Motor neuron (in vitro differentiated cells): ENCODE results near the gene MAPK11. TPM values are rescaled to one million over a fixed set of nuclear protein-coding genes. Genes with fewer than 3 reads are reported as not detected.

Source experiments
- ATAC-seq, 8 experiments: fragments of 200-7000 bp; cut with Tn5 transposase; replicated peaks in 6 of 8; 2 replicates each; pipeline ENCODE4 v1.8.0; 2021; ENCODE audit warnings: mild to moderate bottlenecking in 8 of 8, moderate library complexity in 8 of 8
- H3K27ac ChIP-seq, 2 donors: fragments of 250-450 bp; sonication (Bioruptor Pico); 2 replicates each; pipeline ENCODE4 v1.9.0; 2021; ENCODE audit warnings: antibody characterized with exemption in 2 of 2, mild to moderate bottlenecking in 2 of 2, moderate library complexity in 1 of 2
- H3K4me1 ChIP-seq, 2 donors: fragments of 250-450 bp; sonication (Bioruptor Pico); replicated peaks in 1 of 2; 2 replicates each; pipeline ENCODE4 v1.6.1; 2021; ENCODE audit warnings: antibody characterized with exemption in 2 of 2, mild to moderate bottlenecking in 2 of 2, moderate library complexity in 1 of 2
- H3K4me3 ChIP-seq, 5 donors: fragments of 250-450 bp; sonication (Bioruptor Pico); 2 replicates each; pipeline ENCODE4 v1.9.0; 2021; ENCODE audit warnings: antibody characterized with exemption in 5 of 5, mild to moderate bottlenecking in 5 of 5, moderate library complexity in 4 of 5
- WGBS, 10 experiments: fragments of 450-650 bp; shearing (Covaris generic); methylation state at CpG; one replicate each; pipeline ENCODE4 v1.0.0; 2022; 5-methylcytosine and 5-hydroxymethylcytosine counted together
- in situ Hi-C, 9 experiments: fragments of 400-800 bp; cut with MboI; loops; one replicate each; pipeline ENCODE4 v1.15.0; 2021; ENCODE audit warnings: low sequenced_read_pairs in 9 of 9, low pct_unique_long_range_greater_than_20kb in 2 of 9; ENCODE audit not compliant: unreplicated experiment in 9 of 9
- total RNA-seq, 8 experiments: library from RNA; unstranded; fragments of 300-600 nt; gene quantifications; 2 replicates each; pipeline versions ENCODE4 v1.2.3 to v1.2.4, GENCODE V29; 2022

MAPK11 gene
- total RNA-seq, 8 experiments from 2014 or later = 2.6 to 26.7 (median 15.9) TPM

DNA sequence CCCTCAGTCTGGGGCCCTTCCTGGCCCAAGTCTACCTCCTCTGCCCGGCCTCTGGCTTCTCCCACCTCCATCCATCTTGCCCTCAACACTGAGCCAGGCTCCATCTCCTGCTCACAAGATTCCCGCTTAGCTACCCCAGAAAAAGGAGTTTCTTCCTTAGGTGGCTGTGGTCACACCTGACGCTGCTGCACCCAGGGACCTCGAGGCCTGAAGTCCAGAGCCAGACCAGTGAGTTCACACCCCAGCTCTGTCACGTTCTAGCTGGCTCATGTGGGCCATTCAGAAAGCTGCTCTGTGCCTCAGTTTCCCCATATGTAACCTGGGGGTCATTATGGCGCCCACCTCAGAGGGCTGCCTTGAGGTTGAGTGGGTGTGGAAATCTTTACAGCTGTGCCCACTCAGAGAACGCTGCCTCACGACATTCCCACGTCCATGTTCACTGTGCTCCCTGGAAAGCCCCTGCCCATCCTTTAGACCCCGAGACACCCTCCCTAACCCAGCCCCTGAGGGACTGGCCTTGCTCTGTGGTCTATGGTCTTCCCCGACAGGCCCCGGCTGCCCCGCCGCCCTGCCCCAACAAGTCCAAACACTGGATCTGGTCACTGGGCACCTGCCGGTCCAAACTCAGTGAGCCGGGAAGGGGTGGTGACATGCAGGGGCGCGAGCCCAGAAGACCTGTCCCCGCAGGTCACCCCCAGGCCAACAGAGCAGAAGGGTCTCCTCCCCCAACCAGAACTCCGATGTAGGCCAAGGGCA lies 27.5 kb upstream of the MAPK11 start:
- in situ Hi-C loops = no loop called here
- Histone ChIP-seq H3K27ac (no peak overlapping the region), H3K4me3 (no peak overlapping the region), H3K4me1 (peaks cover 38 to 50% of the 10 kb centered on the region in 2 donors)
- ATAC-seq = no peak
- WGBS, 10 experiments = 90 to 100% methylated on average over 1 to 5 of the region's 20 CpGs; no CpG with 5 or more reads in 8 of the 10 experiments

GRCh38 chr22:50296658-50297490 lies 26.7 kb upstream of the MAPK11 start:
- no peak overlapping the region for H3K27ac ChIP-seq
- in situ Hi-C loops = no loop called here
- 80 to 100% (median 83%) methylated on average over 1 to 8 of the region's 29 CpGs; no CpG with 5 or more reads in 5 of the 10 experiments for WGBS, 10 experiments

GRCh38 chr22:50294319-50294656 lies 24.1 kb upstream of the MAPK11 start:
- Histone ChIP-seq H3K4me3 (no peak overlapping the region), H3K4me1 (peaks cover 6 to 17% of the 10 kb centered on the region in 2 donors), H3K27ac (no peak overlapping the region)
- WGBS, 10 experiments = 92 to 100% methylated on average over 1 to 2 of the region's 5 CpGs; no CpG with 5 or more reads in 8 of the 10 experiments
- ATAC-seq = no peak
- in situ Hi-C loops = no loop called here

More at GRCh38 chr22:50296658-50297490, 26.7 kb upstream of the MAPK11 start:
- ATAC-seq = no peak
- no peak overlapping the region for H3K4me3 ChIP-seq
- peaks cover 32 to 43% of the 10 kb centered on the region in 2 donors for H3K4me1 ChIP-seq

GRCh38 chr22:50293441-50294318 lies 23.5 kb upstream of the MAPK11 start:
- Histone ChIP-seq H3K27ac (no peak overlapping the region), H3K4me3 (no peak overlapping the region), H3K4me1 (peaks cover 0 to 11% of the 10 kb centered on the region in 2 donors)
- peak; percentile 50 to 88 (median 75) for ATAC-seq
- in situ Hi-C loops = no loop called here
- 60 to 97% (median 68%) methylated on average over 1 to 11 of the region's 42 CpGs; no CpG with 5 or more reads in 7 of the 10 experiments for WGBS, 10 experiments

DNA sequence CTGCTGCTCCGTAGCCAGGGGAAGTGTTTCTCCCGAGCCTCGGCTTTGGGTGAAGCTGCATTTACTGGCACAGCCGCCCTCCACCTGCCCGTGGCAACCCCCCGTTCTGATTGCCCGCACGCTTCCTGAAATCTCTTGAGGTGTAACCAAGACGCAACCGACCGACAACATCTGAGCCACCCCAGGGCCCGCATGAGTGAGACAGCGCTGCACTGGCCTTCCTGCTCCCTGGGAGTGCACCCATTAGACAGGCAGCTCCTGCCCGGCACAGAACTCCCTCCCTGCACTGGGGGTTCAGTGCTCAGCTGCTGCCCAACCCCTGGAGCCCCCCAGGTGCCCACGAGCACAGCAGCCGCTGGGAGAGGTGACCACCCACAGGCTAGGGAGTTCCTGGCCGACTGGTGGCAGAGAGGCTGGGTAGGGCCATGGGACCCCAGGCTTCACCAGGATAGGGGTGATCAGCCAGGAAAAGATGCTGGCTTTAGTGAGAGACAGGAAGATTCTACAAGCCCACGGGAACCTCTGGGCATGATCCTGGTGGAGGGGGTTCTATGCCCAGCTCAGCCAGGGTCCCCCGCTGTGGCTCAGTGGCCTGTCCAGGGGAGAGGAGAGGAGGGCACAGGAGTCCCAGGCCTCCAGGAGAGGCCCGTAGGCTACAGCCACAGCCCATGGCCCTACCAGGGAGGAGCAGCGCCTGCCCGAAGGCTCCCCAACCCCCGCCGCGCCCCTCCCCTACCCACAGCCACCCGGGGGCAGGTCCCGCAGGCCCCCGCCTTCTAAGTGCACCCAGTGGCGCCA lies 22.7 kb upstream of the MAPK11 start:
- peak in 3 of 8 experiments; percentile 27 to 42 (median 30) for ATAC-seq
- in situ Hi-C loops = no loop called here
- Histone ChIP-seq H3K4me3 (no peak overlapping the region), H3K27ac (no peak overlapping the region), H3K4me1 (peaks cover 0 to 8% of the 10 kb centered on the region in 2 donors)
- 0 to 100% (median 97%) methylated on average over 1 to 12 of the region's 29 CpGs; no CpG with 5 or more reads in 3 of the 10 experiments for WGBS, 10 experiments

DNA sequence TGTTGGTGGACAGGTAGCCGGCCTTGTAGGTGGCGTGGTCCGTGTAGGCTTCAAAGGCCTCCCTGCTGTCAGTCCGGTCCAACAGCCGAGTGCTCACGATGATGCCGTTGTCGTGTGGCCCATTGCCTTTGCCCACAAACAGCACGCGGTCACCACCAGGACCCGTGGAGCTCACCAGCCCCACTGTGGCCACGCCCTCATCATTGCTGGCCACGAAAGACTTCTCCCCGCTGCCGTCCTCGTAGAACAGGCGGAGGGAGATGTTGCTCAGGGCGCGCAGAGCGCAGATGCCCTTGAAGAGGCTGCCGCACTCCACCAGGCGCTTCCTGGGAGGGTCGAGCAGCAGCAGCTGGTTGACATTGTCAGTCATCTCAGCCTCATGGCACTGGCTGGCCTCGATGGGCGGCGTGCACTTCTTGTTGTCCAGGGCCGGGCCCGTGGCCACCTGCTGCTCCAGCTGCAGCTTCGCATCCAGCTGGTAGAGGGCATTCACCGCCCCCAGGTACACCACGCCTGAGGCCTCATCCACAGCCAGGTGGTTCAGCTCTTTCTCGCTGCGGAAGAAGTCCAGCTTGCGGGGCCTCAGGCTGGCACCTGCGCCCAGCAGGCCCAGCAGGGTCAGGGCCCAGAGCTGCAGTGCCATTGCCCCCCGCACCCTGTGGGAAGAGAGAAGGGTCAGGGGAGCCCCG lies 19.9 kb upstream of the MAPK11 start:
- Histone ChIP-seq H3K27ac (no peak overlapping the region), H3K4me3 (no peak overlapping the region), H3K4me1 (peaks cover 0 to 8% of the 10 kb centered on the region in 2 donors)
- ATAC-seq = no peak
- WGBS, 10 experiments = 92 to 100% (median 100%) methylated on average over 1 to 20 of the region's 37 CpGs; no CpG with 5 or more reads in 6 of the 10 experiments
- in situ Hi-C loops = no loop called here

- in situ Hi-C loops = no loop called here
- WGBS, 10 experiments = 80 to 90% methylated on average over 6 to 9 of the region's 57 CpGs; no CpG with 5 or more reads in 8 of the 10 experiments
- H3K4me1 ChIP-seq = peaks cover 0 to 8% of the 10 kb centered on the region in 2 donors
- no peak overlapping the region for H3K4me3 ChIP-seq
- H3K27ac ChIP-seq = no peak overlapping the region
- ATAC-seq = no peak
Measured at GRCh38 chr22:50289151-50289941, 19.2 kb upstream of the MAPK11 start.

GRCh38 chr22:50287731-50288130 lies 17.6 kb upstream of the MAPK11 start:
- Histone ChIP-seq H3K27ac (no peak overlapping the region), H3K4me1 (peaks cover 0 to under 1% of the 10 kb centered on the region in 2 donors), H3K4me3 (no peak overlapping the region)
- WGBS, 10 experiments = 90 to 100% (median 90%) methylated on average over 2 of the region's 31 CpGs; no CpG with 5 or more reads in 7 of the 10 experiments
- ATAC-seq = no peak
- in situ Hi-C loops = no loop called here

DNA sequence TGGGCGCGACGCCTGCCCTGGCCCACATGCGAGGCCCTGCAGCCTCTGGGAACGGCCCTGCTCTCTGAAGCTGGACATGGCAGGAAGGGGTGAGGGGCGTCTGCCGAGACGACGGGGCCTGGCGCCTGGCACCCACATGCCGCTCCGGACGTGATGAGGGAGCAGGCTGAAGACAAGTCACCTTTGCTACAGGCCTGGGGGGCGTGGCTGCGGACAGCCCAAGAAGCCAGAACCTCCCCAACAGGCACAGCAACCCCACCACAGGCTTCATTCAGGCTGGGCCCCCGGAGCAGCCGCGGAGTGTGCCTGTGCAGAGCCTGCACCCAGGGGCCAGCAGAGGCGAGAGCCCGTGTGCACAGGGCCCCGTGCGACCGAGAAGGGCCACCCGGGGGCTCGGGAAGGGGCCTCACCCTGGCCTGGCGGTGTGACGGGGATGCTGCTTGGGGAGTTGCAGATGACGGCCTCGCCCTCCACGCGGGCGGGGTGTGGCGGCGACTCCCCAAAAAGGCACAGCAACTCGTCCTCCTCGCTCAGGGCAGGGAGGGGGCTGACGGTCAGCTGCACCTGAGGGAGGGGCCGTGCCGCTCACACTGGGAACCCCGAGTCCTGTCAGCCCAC lies 16.6 kb upstream of the MAPK11 start:
- H3K27ac ChIP-seq = no peak overlapping the region
- in situ Hi-C loops = no loop called here
- 80 to 98% (median 94%) methylated on average over 2 to 11 of the region's 40 CpGs; no CpG with 5 or more reads in 7 of the 10 experiments for WGBS, 10 experiments
- no peaks in the 10 kb centered on the region for H3K4me1 ChIP-seq
- ATAC-seq = no peak
- H3K4me3 ChIP-seq = no peak overlapping the region

DNA sequence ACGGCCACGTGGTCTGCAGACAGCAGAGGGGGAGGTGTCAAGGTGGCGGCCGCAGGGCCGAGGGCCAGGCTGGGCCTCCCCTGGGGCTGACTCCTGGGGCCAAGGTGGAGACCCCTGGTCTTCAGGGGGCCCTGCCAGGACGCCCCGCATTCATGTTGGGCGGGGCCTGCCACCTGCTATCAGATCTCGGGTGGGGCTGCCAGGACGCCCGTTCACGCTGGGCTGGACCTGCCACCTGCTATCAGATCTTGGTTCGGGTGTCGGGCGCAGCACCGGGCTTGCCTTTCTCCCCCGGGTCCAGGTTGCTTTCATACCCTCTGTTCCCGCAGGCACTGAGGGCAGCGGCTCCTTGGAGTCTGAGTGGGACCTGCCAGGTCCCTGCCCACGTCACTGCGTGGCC lies 16.1 kb upstream of the MAPK11 start:
- in situ Hi-C loops = no loop called here
- WGBS, 10 experiments = 100% methylated on average over 2 of the region's 21 CpGs; no CpG with 5 or more reads in 9 of the 10 experiments
- Histone ChIP-seq H3K4me3 (no peak overlapping the region), H3K27ac (no peak overlapping the region), H3K4me1 (no peaks in the 10 kb centered on the region)
- no peak for ATAC-seq
